ENCODE measurements around the gene LHFPL3.

Gene LHFPL3

GRCh38 chr7:104397442-104397841, 69.0 kb downstream of the LHFPL3 start:
- no peaks in the 10 kb centered on the region for H3K4me1 ChIP-seq (ENCODE audit: control extremely low read depth in 1 of 4, control insufficient read depth in 4 of 4, insufficient read depth in 4 of 4, low read length in 3 of 4)
- H3K9me3 ChIP-seq (ENCODE audit: control extremely low read depth in 1 of 5, control insufficient read depth in 4 of 5, insufficient read depth in 2 of 5, low read depth in 1 of 5, low read length in 4 of 5): no peaks in the 10 kb centered on the region
- ChIA-PET CTCF (no interaction called here), POLR2A (no interaction called here)
- no CpG with 5 or more reads among the region's 4 CpGs for WGBS (ENCODE audit: insufficient coverage)
- H3K27ac ChIP-seq (ENCODE audit: insufficient read depth in 1 of 2, low read depth in 1 of 2, low read length in 2 of 2, poor library complexity in 1 of 2, severe bottlenecking in 2 of 2): no peak overlapping the region
- H3K4me3 ChIP-seq (ENCODE audit: control insufficient read depth in 1 of 7, extremely low read depth in 1 of 7, insufficient read depth in 4 of 7, low read depth in 2 of 7, low read length in 6 of 7): no peak overlapping the region
- no peaks in the 10 kb centered on the region for H3K36me3 ChIP-seq (ENCODE audit: control insufficient read depth in 4 of 4, insufficient read depth in 4 of 4, low read length in 3 of 4)
- H3K27me3 ChIP-seq (replicated peaks in 2 of 5; ENCODE audit: control insufficient read depth in 4 of 5, insufficient read depth in 5 of 5, low read length in 4 of 5): peaks cover 0 to 3% (median 0%) of the 10 kb centered on the region in 5 experiments
- DNase-seq: no peak

- H3K4me3 ChIP-seq (ENCODE audit: control insufficient read depth in 1 of 7, extremely low read depth in 1 of 7, insufficient read depth in 4 of 7, low read depth in 2 of 7, low read length in 6 of 7): no peak overlapping the region
- POLR2A ChIA-PET: no interaction called here
- H3K9me3 ChIP-seq (ENCODE audit: control extremely low read depth in 1 of 5, control insufficient read depth in 4 of 5, insufficient read depth in 2 of 5, low read depth in 1 of 5, low read length in 4 of 5): no peaks in the 10 kb centered on the region
- CTCF ChIA-PET: no interaction called here
- H3K4me1 ChIP-seq (ENCODE audit: control extremely low read depth in 1 of 4, control insufficient read depth in 4 of 4, insufficient read depth in 4 of 4, low read length in 3 of 4): no peaks in the 10 kb centered on the region
- DNase-seq: no peak
- WGBS (ENCODE audit: insufficient coverage): no CpG with 5 or more reads among the region's 1 CpG
- no peaks in the 10 kb centered on the region for H3K36me3 ChIP-seq (ENCODE audit: control insufficient read depth in 4 of 4, insufficient read depth in 4 of 4, low read length in 3 of 4)
- no peak overlapping the region for H3K27ac ChIP-seq (ENCODE audit: insufficient read depth in 1 of 2, low read depth in 1 of 2, low read length in 2 of 2, poor library complexity in 1 of 2, severe bottlenecking in 2 of 2)
- H3K27me3 ChIP-seq (replicated peaks in 2 of 5; ENCODE audit: control insufficient read depth in 4 of 5, insufficient read depth in 5 of 5, low read length in 4 of 5): no peaks in the 10 kb centered on the region
Measured at GRCh38 chr7:104408371-104408770, 80.0 kb downstream of the LHFPL3 start.

- Histone ChIP-seq H3K27ac (ENCODE audit: insufficient read depth in 1 of 2, low read depth in 1 of 2, low read length in 2 of 2, poor library complexity in 1 of 2, severe bottlenecking in 2 of 2) (no peak overlapping the region), H3K27me3 (replicated peaks in 2 of 5; ENCODE audit: control insufficient read depth in 4 of 5, insufficient read depth in 5 of 5, low read length in 4 of 5) (no peaks in the 10 kb centered on the region), H3K36me3 (ENCODE audit: control insufficient read depth in 4 of 4, insufficient read depth in 4 of 4, low read length in 3 of 4) (no peaks in the 10 kb centered on the region), H3K4me3 (ENCODE audit: control insufficient read depth in 1 of 7, extremely low read depth in 1 of 7, insufficient read depth in 4 of 7, low read depth in 2 of 7, low read length in 6 of 7) (no peak overlapping the region), H3K9me3 (ENCODE audit: control extremely low read depth in 1 of 5, control insufficient read depth in 4 of 5, insufficient read depth in 2 of 5, low read depth in 1 of 5, low read length in 4 of 5) (no peaks in the 10 kb centered on the region), H3K4me1 (ENCODE audit: control extremely low read depth in 1 of 4, control insufficient read depth in 4 of 4, insufficient read depth in 4 of 4, low read length in 3 of 4) (no peaks in the 10 kb centered on the region)
- POLR2A ChIA-PET: no interaction called here
- DNase-seq: no peak
- CTCF ChIA-PET: no interaction called here
- WGBS (ENCODE audit: insufficient coverage): 86% methylated on average over 4 of the region's 5 CpGs
Measured at GRCh38 chr7:104410742-104411141, 82.3 kb downstream of the LHFPL3 start.

GRCh38 chr7:104412911-104413310, 84.5 kb downstream of the LHFPL3 start:
- Histone ChIP-seq H3K4me3 (ENCODE audit: control insufficient read depth in 1 of 7, extremely low read depth in 1 of 7, insufficient read depth in 4 of 7, low read depth in 2 of 7, low read length in 6 of 7) (no peak overlapping the region), H3K27ac (ENCODE audit: insufficient read depth in 1 of 2, low read depth in 1 of 2, low read length in 2 of 2, poor library complexity in 1 of 2, severe bottlenecking in 2 of 2) (no peak overlapping the region), H3K4me1 (ENCODE audit: control extremely low read depth in 1 of 4, control insufficient read depth in 4 of 4, insufficient read depth in 4 of 4, low read length in 3 of 4) (no peaks in the 10 kb centered on the region), H3K36me3 (ENCODE audit: control insufficient read depth in 4 of 4, insufficient read depth in 4 of 4, low read length in 3 of 4) (no peaks in the 10 kb centered on the region), H3K9me3 (ENCODE audit: control extremely low read depth in 1 of 5, control insufficient read depth in 4 of 5, insufficient read depth in 2 of 5, low read depth in 1 of 5, low read length in 4 of 5) (no peaks in the 10 kb centered on the region), H3K27me3 (replicated peaks in 2 of 5; ENCODE audit: control insufficient read depth in 4 of 5, insufficient read depth in 5 of 5, low read length in 4 of 5) (no peaks in the 10 kb centered on the region)
- ChIA-PET POLR2A (no interaction called here), CTCF (no interaction called here)
- WGBS (ENCODE audit: insufficient coverage): 70% methylated on average over 3 of the region's 3 CpGs
- DNase-seq: no peak

GRCh38 chr7:104414216-104414615, 85.8 kb downstream of the LHFPL3 start:
- ChIA-PET POLR2A (no interaction called here), CTCF (no interaction called here)
- 89% methylated on average over 3 of the region's 4 CpGs for WGBS (ENCODE audit: insufficient coverage)
- Histone ChIP-seq H3K9me3 (ENCODE audit: control extremely low read depth in 1 of 5, control insufficient read depth in 4 of 5, insufficient read depth in 2 of 5, low read depth in 1 of 5, low read length in 4 of 5) (no peaks in the 10 kb centered on the region), H3K36me3 (ENCODE audit: control insufficient read depth in 4 of 4, insufficient read depth in 4 of 4, low read length in 3 of 4) (no peaks in the 10 kb centered on the region), H3K27me3 (replicated peaks in 2 of 5; ENCODE audit: control insufficient read depth in 4 of 5, insufficient read depth in 5 of 5, low read length in 4 of 5) (no peaks in the 10 kb centered on the region), H3K27ac (ENCODE audit: insufficient read depth in 1 of 2, low read depth in 1 of 2, low read length in 2 of 2, poor library complexity in 1 of 2, severe bottlenecking in 2 of 2) (no peak overlapping the region), H3K4me1 (ENCODE audit: control extremely low read depth in 1 of 4, control insufficient read depth in 4 of 4, insufficient read depth in 4 of 4, low read length in 3 of 4) (no peaks in the 10 kb centered on the region), H3K4me3 (ENCODE audit: control insufficient read depth in 1 of 7, extremely low read depth in 1 of 7, insufficient read depth in 4 of 7, low read depth in 2 of 7, low read length in 6 of 7) (no peak overlapping the region)
- no peak for DNase-seq

GRCh38 chr7:104415700-104416099, 87.3 kb downstream of the LHFPL3 start:
- 79% methylated on average over 2 of the region's 2 CpGs for WGBS (ENCODE audit: insufficient coverage)
- POLR2A ChIA-PET: no interaction called here

GRCh38 chr7:104416866-104417393, 88.5 kb downstream of the LHFPL3 start:
- Histone ChIP-seq H3K27me3 (replicated peaks in 2 of 5; ENCODE audit: control insufficient read depth in 4 of 5, insufficient read depth in 5 of 5, low read length in 4 of 5) (no peaks in the 10 kb centered on the region), H3K4me1 (ENCODE audit: control extremely low read depth in 1 of 4, control insufficient read depth in 4 of 4, insufficient read depth in 4 of 4, low read length in 3 of 4) (no peaks in the 10 kb centered on the region), H3K9me3 (ENCODE audit: control extremely low read depth in 1 of 5, control insufficient read depth in 4 of 5, insufficient read depth in 2 of 5, low read depth in 1 of 5, low read length in 4 of 5) (no peaks in the 10 kb centered on the region), H3K27ac (ENCODE audit: insufficient read depth in 1 of 2, low read depth in 1 of 2, low read length in 2 of 2, poor library complexity in 1 of 2, severe bottlenecking in 2 of 2) (no peak overlapping the region), H3K36me3 (ENCODE audit: control insufficient read depth in 4 of 4, insufficient read depth in 4 of 4, low read length in 3 of 4) (no peaks in the 10 kb centered on the region), H3K4me3 (ENCODE audit: control insufficient read depth in 1 of 7, extremely low read depth in 1 of 7, insufficient read depth in 4 of 7, low read depth in 2 of 7, low read length in 6 of 7) (no peak overlapping the region)
- DNase-seq: no peak
- ChIA-PET POLR2A (no interaction called here), CTCF (no interaction called here)
- WGBS (ENCODE audit: insufficient coverage): 81% methylated on average over 4 of the region's 6 CpGs

More at GRCh38 chr7:104415700-104416099, 87.3 kb downstream of the LHFPL3 start:
- no peak for DNase-seq
- H3K27ac ChIP-seq (ENCODE audit: insufficient read depth in 1 of 2, low read depth in 1 of 2, low read length in 2 of 2, poor library complexity in 1 of 2, severe bottlenecking in 2 of 2): no peak overlapping the region
- H3K9me3 ChIP-seq (ENCODE audit: control extremely low read depth in 1 of 5, control insufficient read depth in 4 of 5, insufficient read depth in 2 of 5, low read depth in 1 of 5, low read length in 4 of 5): no peaks in the 10 kb centered on the region
- CTCF ChIA-PET: no interaction called here
- no peaks in the 10 kb centered on the region for H3K27me3 ChIP-seq (replicated peaks in 2 of 5; ENCODE audit: control insufficient read depth in 4 of 5, insufficient read depth in 5 of 5, low read length in 4 of 5)
- no peak overlapping the region for H3K4me3 ChIP-seq (ENCODE audit: control insufficient read depth in 1 of 7, extremely low read depth in 1 of 7, insufficient read depth in 4 of 7, low read depth in 2 of 7, low read length in 6 of 7)
- H3K4me1 ChIP-seq (ENCODE audit: control extremely low read depth in 1 of 4, control insufficient read depth in 4 of 4, insufficient read depth in 4 of 4, low read length in 3 of 4): no peaks in the 10 kb centered on the region
- H3K36me3 ChIP-seq (ENCODE audit: control insufficient read depth in 4 of 4, insufficient read depth in 4 of 4, low read length in 3 of 4): no peaks in the 10 kb centered on the region

Measured in common myeloid progenitor, CD34-positive (primary cell).